22Rv1 (cell line): Measurements from ENCODE around the gene RAB43.

Experiments used
- ZFX ChIP-seq: fragments of 450-650 bp; IDR thresholded peaks from 2 replicates; pipeline ENCODE4 v1.6.1; 2017; ENCODE audit warnings: antibody characterized with exemption, borderline replicate concordance
- TF ChIP-seq, protein P1 (sequence below): fragments of 450-650 bp; IDR thresholded peaks from 2 replicates; pipeline ENCODE4 v1.5.1; 2017; ENCODE audit warnings: mild to moderate bottlenecking

GRCh38 chr3:129130291-129130813 lies 8.7 kb upstream of the RAB43 start:
- TF ChIP-seq, protein P1, sequence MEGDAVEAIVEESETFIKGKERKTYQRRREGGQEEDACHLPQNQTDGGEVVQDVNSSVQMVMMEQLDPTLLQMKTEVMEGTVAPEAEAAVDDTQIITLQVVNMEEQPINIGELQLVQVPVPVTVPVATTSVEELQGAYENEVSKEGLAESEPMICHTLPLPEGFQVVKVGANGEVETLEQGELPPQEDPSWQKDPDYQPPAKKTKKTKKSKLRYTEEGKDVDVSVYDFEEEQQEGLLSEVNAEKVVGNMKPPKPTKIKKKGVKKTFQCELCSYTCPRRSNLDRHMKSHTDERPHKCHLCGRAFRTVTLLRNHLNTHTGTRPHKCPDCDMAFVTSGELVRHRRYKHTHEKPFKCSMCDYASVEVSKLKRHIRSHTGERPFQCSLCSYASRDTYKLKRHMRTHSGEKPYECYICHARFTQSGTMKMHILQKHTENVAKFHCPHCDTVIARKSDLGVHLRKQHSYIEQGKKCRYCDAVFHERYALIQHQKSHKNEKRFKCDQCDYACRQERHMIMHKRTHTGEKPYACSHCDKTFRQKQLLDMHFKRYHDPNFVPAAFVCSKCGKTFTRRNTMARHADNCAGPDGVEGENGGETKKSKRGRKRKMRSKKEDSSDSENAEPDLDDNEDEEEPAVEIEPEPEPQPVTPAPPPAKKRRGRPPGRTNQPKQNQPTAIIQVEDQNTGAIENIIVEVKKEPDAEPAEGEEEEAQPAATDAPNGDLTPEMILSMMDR, result no peak
- no peak for TF ChIP-seq ZFX
